ENCODE results near the gene MPI.
A peak's percentile ranks its signal among the peaks of the same experiment; 100 is the strongest.

The MPI gene

DNA sequence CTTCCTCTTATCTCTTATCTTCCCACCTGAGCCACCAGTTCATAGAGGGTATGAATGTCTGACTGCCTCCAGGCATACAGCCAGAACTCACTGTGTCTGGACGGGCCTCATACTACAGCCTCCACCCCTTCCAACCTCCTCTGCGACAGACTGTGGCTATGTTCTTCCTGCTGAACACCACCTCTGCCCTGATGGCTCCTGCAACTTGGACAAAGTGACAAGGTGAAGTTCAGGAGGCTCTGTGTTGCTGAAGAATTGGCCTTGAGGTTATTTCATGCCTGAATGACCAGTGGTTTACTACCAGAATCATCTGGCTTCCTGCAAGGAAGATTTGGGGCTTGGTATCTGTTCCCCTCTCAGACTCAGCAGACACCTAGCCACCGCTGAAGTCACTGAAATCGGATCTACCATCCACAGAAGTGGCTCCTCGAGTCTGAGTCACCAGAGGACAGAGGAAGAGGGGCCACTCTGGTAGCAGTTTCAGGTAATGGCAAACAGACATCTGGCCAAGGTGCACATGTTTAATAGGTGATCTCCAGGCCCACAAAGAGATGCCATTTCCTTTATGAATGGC, 32.7 kb upstream of the MPI start (continued):
- TF ChIP-seq, protein P1, sequence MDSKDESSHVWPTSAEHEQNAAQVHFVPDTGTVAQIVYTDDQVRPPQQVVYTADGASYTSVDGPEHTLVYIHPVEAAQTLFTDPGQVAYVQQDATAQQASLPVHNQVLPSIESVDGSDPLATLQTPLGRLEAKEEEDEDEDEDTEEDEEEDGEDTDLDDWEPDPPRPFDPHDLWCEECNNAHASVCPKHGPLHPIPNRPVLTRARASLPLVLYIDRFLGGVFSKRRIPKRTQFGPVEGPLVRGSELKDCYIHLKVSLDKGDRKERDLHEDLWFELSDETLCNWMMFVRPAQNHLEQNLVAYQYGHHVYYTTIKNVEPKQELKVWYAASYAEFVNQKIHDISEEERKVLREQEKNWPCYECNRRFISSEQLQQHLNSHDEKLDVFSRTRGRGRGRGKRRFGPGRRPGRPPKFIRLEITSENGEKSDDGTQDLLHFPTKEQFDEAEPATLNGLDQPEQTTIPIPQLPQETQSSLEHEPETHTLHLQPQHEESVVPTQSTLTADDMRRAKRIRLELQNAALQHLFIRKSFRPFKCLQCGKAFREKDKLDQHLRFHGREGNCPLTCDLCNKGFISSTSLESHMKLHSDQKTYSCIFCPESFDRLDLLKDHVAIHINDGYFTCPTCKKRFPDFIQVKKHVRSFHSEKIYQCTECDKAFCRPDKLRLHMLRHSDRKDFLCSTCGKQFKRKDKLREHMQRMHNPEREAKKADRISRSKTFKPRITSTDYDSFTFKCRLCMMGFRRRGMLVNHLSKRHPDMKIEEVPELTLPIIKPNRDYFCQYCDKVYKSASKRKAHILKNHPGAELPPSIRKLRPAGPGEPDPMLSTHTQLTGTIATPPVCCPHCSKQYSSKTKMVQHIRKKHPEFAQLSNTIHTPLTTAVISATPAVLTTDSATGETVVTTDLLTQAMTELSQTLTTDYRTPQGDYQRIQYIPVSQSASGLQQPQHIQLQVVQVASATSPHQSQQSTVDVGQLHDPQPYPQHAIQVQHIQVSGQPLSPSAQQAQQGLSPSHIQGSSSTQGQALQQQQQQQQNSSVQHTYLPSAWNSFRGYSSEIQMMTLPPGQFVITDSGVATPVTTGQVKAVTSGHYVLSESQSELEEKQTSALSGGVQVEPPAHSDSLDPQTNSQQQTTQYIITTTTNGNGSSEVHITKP (tag by site-specific recombination; IDR thresholded peaks at IDR 0.05), result peak; percentile 53
- TF ChIP-seq HOXD13 (CRISPR knock-in tag; IDR thresholded peaks at IDR 0.05; ENCODE audit: borderline replicate concordance) (no peak), ZBTB7A (tag by site-specific recombination; IDR thresholded peaks at IDR 0.05; ENCODE audit: low read depth) (no peak), ZEB2 (tag by site-specific recombination; IDR thresholded peaks at IDR 0.05) (peak; percentile 33; the same call in 1 of the 2 replicates), ZBTB17 (tag by site-specific recombination; IDR thresholded peaks at IDR 0.05) (peak; percentile 54), OSR2 (tag by site-specific recombination; IDR thresholded peaks at IDR 0.05) (peak; percentile 87), ZFP41 (tag by site-specific recombination; IDR thresholded peaks at IDR 0.05; ENCODE audit: borderline replicate concordance) (no peak), ZNF600 (tag by site-specific recombination; IDR thresholded peaks at IDR 0.05) (peak; percentile 56; the same call in 1 of the 2 replicates), ZNF629 (tag by site-specific recombination; IDR thresholded peaks at IDR 0.05) (0 out of 2 replicates have a peak, but pooled peaks have one; percentile 10), GLIS2 (tag by site-specific recombination; IDR thresholded peaks at IDR 0.05) (no peak)
- TF ChIP-seq, protein P2, sequence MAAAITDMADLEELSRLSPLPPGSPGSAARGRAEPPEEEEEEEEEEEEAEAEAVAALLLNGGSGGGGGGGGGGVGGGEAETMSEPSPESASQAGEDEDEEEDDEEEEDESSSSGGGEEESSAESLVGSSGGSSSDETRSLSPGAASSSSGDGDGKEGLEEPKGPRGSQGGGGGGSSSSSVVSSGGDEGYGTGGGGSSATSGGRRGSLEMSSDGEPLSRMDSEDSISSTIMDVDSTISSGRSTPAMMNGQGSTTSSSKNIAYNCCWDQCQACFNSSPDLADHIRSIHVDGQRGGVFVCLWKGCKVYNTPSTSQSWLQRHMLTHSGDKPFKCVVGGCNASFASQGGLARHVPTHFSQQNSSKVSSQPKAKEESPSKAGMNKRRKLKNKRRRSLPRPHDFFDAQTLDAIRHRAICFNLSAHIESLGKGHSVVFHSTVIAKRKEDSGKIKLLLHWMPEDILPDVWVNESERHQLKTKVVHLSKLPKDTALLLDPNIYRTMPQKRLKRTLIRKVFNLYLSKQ (tag by site-specific recombination; IDR thresholded peaks at IDR 0.05; ENCODE audit: borderline replicate concordance), result no peak
- TF ChIP-seq, protein P3, sequence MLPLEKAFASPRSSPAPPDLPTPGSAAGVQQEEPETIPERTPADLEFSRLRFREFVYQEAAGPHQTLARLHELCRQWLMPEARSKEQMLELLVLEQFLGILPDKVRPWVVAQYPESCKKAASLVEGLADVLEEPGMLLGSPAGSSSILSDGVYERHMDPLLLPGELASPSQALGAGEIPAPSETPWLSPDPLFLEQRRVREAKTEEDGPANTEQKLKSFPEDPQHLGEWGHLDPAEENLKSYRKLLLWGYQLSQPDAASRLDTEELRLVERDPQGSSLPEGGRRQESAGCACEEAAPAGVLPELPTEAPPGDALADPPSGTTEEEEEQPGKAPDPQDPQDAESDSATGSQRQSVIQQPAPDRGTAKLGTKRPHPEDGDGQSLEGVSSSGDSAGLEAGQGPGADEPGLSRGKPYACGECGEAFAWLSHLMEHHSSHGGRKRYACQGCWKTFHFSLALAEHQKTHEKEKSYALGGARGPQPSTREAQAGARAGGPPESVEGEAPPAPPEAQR (tag by site-specific recombination; IDR thresholded peaks at IDR 0.05), result no peak
- TF ChIP-seq, protein P4, sequence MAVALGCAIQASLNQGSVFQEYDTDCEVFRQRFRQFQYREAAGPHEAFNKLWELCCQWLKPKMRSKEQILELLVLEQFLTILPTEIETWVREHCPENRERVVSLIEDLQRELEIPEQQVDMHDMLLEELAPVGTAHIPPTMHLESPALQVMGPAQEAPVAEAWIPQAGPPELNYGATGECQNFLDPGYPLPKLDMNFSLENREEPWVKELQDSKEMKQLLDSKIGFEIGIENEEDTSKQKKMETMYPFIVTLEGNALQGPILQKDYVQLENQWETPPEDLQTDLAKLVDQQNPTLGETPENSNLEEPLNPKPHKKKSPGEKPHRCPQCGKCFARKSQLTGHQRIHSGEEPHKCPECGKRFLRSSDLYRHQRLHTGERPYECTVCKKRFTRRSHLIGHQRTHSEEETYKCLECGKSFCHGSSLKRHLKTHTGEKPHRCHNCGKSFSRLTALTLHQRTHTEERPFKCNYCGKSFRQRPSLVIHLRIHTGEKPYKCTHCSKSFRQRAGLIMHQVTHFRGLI (tag by site-specific recombination; IDR thresholded peaks at IDR 0.05), result no peak

DNA sequence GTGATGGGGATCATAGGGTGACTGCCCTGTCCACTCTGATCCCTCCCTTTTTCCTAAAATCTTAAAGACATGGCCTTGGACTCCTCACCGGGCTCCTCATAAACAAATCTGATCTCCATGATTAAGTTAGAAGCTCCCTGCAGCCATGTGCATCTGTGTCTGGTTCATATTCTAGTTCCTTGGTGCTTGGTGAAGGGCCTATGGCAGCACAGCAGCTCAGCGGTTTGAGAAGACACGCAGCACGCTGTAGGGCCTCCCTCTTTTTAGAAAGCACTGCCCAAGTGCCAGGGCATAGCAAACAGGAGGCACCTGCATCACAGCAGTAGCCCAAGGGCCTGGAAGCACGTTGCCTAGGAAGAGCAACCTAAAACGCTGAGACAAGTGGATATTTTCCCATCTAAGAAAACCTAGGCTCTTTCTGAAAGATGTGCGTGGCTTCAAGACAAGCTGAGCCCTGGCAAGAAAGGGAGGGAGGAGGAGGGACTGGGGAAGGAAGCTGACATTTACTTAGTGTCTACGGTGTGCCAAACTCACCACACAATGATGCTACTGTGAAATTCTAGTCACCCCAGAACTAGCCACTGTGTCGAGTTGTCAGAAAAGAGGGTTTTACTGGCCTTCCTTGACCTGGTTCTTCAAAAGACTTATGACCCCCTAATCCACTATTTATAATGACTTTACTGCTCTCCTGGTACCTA, 32.0 kb upstream of the MPI start:
- TF ChIP-seq ZNF530 (tag by site-specific recombination; IDR thresholded peaks at IDR 0.05; ENCODE audit: low read depth), result no peak
- TF ChIP-seq, protein P5, sequence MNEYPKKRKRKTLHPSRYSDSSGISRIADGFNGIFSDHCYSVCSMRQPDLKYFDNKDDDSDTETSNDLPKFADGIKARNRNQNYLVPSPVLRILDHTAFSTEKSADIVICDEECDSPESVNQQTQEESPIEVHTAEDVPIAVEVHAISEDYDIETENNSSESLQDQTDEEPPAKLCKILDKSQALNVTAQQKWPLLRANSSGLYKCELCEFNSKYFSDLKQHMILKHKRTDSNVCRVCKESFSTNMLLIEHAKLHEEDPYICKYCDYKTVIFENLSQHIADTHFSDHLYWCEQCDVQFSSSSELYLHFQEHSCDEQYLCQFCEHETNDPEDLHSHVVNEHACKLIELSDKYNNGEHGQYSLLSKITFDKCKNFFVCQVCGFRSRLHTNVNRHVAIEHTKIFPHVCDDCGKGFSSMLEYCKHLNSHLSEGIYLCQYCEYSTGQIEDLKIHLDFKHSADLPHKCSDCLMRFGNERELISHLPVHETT (tag by site-specific recombination; IDR thresholded peaks at IDR 0.05), result no peak
- no peak for TF ChIP-seq SP2 (tag by site-specific recombination; IDR thresholded peaks at IDR 0.05)
- no peak for TF ChIP-seq ZNF621 (tag by site-specific recombination; IDR thresholded peaks at IDR 0.05)
- TF ChIP-seq, protein P6, sequence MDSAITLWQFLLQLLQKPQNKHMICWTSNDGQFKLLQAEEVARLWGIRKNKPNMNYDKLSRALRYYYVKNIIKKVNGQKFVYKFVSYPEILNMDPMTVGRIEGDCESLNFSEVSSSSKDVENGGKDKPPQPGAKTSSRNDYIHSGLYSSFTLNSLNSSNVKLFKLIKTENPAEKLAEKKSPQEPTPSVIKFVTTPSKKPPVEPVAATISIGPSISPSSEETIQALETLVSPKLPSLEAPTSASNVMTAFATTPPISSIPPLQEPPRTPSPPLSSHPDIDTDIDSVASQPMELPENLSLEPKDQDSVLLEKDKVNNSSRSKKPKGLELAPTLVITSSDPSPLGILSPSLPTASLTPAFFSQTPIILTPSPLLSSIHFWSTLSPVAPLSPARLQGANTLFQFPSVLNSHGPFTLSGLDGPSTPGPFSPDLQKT (IDR thresholded peaks at IDR 0.05; ENCODE audit: borderline replicate concordance, low read depth, low read length), result no peak
- TF ChIP-seq IKZF3 (tag by site-specific recombination; IDR thresholded peaks at IDR 0.05), result no peak
- TF ChIP-seq ZNF341 (tag by site-specific recombination; IDR thresholded peaks at IDR 0.05; ENCODE audit: low read depth), result no peak
- TF ChIP-seq ZNF560 (tag by site-specific recombination; IDR thresholded peaks at IDR 0.05; ENCODE audit: borderline replicate concordance), result no peak
- no peak for TF ChIP-seq ZNF624 (tag by site-specific recombination; IDR thresholded peaks at IDR 0.05)
- Histone ChIP-seq H3K4me3 (ENCODE audit: low read depth, low read length) (no peak overlapping the region), H3K4me1 (ENCODE audit: control insufficient read depth, insufficient read depth, low read length) (peaks cover 14% of the 10 kb centered on the region), H3K9me3 (ENCODE audit: control insufficient read depth, insufficient read depth, low read depth, low read length) (no peaks in the 10 kb centered on the region), H3K36me3 (ENCODE audit: control insufficient read depth in 2 of 2, insufficient read depth in 1 of 2, low read length in 2 of 2) (peaks cover 1 to 18% of the 10 kb centered on the region in 2 experiments), H3K27ac (ENCODE audit: extremely low read depth, low read depth, low read length) (peak overlapping the region; percentile 42)
- ChIA-PET CTCF (interaction anchor here (0.7 to 1.7 kb wide), 5 partner anchors 11 to 92 kb away, joined by 3 to 8 read pairs (median 3); no protein-coding TSS in a partner anchor), POLR2A (interaction anchor here (0.8 to 2.6 kb wide), 3 partner anchors 12 to 25 kb away, joined by 3 to 20 read pairs (median 5); partner anchors contain the start of gene SCAMP2)

All from HEK293 (cell line).